ENCODE measurements around the gene STX3.
A peak's percentile ranks its signal among the peaks of the same experiment; 100 is the strongest.

STX3 gene

GRCh38 chr11:59766542-59767224 lies 11.5 kb downstream of the STX3 start:
- TF ChIP-seq CTCF (conservative IDR thresholded peaks at IDR 0.05; ENCODE audit: low read depth, low read length) = no peak
- DNase-seq (ENCODE audit: low read depth) = no peak
- no peak overlapping the region for H3K4me3 ChIP-seq (ENCODE audit: low read depth, low read length)

DNA sequence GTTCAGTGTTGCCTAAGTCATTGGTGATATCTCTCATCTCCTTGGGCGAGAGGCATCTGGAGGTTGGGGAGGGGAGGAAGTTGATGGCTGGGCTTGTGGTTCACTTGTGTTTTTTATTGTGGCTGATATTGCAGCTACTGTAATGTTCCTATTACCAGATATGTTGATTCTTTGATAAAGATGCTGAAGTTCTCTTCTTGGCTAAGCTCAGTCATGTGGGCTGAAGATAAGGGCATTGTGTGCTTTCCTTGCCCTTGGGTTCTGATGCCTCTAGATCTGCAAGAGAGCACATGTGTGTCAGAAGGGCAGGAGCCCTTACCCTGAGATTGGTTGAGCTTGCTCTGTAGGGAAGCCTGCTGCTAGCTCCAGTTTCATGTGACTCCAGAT lies 12.0 kb downstream of the STX3 start:
- DNase-seq (ENCODE audit: low read depth) = peak; percentile 11
- no peak for TF ChIP-seq CTCF (conservative IDR thresholded peaks at IDR 0.05; ENCODE audit: low read depth, low read length)
- no peak overlapping the region for H3K4me3 ChIP-seq (ENCODE audit: low read depth, low read length)

DNA sequence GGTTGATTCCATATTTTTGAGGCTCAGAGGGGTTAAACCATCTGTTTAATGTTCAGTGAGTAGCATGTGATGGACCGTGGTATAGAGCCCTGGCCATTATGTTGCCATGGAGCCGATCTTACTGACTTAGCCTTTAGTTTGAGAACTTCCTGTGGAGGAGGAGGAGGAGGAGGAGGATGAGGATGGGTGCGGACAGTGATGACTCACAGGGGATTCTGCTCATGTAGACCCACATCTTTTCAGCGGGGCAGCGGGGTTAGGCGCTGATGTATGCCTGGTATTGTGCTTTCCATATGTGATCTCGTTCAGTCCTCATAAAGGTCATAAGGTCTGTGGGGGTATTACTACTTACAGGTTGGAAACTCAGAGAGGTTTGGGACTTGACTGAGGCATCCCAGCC lies 13.9 kb downstream of the STX3 start:
- H3K4me3 ChIP-seq (ENCODE audit: low read depth, low read length) = no peak overlapping the region
- no peak for DNase-seq (ENCODE audit: low read depth)
- no peak for TF ChIP-seq CTCF (conservative IDR thresholded peaks at IDR 0.05; ENCODE audit: low read depth, low read length)

DNA sequence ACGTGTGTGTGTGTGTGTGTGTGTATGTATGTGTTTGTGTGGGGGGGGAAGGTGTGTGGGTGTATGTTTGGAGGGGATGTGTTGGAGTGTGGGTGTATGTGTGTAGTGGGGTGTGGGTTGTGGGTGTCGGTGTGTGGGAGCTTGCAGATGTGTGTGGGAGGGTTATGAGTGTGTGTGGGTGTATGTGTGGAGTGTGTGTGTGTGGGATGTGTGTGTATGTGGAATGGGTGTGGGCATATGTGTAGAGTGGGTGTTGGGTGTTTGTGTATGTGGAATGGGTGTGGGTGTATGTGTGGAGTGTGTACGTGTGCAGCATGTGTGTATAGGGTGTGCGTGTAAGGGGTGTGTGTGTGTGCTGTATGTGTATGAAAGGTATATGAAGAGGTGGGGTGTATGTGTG lies 14.7 kb downstream of the STX3 start:
- no peak for TF ChIP-seq CTCF (conservative IDR thresholded peaks at IDR 0.05; ENCODE audit: low read depth, low read length)
- no peak for DNase-seq (ENCODE audit: low read depth)
- no peak overlapping the region for H3K4me3 ChIP-seq (ENCODE audit: low read depth, low read length)

DNA sequence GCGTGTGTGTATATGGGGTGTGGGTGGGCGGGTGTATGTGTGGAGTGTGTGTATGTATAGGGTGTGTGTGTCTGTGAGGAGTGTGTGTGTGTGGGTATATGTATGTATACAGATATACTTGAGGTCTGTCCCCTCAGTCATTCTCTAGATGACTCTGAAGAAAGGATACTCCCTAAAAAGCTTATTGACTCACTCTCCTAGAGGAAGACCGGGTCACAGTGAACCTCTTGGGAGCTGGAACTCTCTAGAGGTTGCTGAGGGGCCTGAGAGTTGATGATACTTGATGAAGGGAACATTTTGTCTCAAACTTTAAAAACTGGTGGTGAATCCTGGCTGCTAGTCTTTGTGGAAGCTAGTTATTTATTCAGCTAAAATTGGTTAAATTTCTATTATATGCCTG lies 15.1 kb downstream of the STX3 start:
- no peak for DNase-seq (ENCODE audit: low read depth)
- no peak for TF ChIP-seq CTCF (conservative IDR thresholded peaks at IDR 0.05; ENCODE audit: low read depth, low read length)
- H3K4me3 ChIP-seq (ENCODE audit: low read depth, low read length) = no peak overlapping the region

GRCh38 chr11:59770869-59771268 lies 15.7 kb downstream of the STX3 start:
- H3K4me3 ChIP-seq (ENCODE audit: low read depth, low read length) = no peak overlapping the region
- TF ChIP-seq CTCF (conservative IDR thresholded peaks at IDR 0.05; ENCODE audit: low read depth, low read length) = no peak

DNA sequence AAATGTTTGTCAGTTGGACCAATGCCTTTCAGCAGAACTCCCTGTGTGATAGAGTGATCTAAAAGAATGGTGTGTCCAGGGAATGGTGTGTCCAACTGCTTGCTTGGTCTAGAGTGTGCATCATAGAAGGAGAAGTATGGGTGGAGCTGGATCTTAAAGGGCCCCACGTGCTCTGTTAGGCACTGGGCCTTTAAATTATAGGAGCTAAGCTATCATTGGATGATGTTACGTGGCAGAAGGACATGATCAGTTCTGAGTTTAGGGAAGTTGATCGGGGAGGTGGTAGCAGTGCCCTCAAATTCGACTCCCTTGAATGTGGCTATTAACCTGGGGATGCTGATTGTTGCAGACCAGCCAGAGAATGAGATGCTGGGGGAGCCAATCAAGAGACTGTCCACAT lies 16.4 kb downstream of the STX3 start:
- DNase-seq (ENCODE audit: low read depth) = no peak
- no peak overlapping the region for H3K4me3 ChIP-seq (ENCODE audit: low read depth, low read length)
- no peak for TF ChIP-seq CTCF (conservative IDR thresholded peaks at IDR 0.05; ENCODE audit: low read depth, low read length)

More at GRCh38 chr11:59770869-59771268, 15.7 kb downstream of the STX3 start:
- DNase-seq (ENCODE audit: low read depth) = no peak
